GM21825 (cell line): Measurements from ENCODE around the gene SNAP47.

Source experiments
- ATAC-seq: cut with Tn5 transposase; IDR thresholded peaks from one replicate; pipeline ENCODE4 v1.9.1; 2021; ENCODE audit warnings: mild to moderate bottlenecking, moderate library complexity; ENCODE audit not compliant: unreplicated experiment

Gene SNAP47

DNA sequence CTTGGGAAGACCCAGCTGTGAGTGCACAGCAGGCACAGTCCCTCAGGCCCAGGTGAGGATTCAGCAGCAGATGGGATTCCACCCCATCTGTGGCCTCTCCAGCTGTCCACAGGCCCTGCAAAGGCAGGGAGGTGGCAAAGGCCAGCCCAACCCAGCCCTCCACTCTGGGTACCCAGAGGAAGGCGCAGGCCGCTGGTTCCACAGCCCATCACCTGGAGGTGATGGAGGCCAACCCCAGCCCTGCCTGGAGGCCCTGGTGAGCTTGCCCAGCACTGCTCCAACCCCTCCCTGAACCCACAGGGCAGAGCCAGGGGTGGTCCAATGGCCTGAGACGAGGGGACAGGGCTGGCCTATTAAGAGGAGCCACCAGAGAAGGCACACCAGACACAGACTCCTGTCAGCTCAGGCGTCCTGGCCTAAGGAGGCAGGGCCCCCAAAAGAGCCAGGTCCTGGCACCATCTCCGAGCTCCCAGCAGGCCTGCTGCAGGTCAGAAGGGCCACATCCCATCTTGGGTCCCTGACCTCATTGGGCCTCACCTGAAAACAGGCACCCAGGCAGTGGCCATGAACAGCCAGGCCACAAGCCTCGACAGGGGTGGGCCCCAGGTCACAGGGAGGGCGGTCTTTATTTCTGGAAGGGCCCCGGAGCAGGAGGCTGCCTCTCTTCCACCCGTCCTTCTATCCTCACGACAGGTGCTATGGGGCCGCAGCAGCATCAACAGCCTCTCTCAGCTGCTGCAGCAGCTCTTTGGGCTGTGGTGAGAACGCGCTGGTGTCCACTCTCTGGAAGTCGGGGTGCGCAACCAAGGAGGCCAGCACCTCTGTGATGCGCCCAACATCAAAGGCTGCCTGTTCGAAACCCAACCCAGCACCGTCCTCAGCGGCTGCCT lies 3.3 kb upstream of the SNAP47 start:
- ATAC-seq = no peak

GRCh38 chr1:227732586-227733308 lies 2.5 kb upstream of the SNAP47 start:
- ATAC-seq = no peak

DNA sequence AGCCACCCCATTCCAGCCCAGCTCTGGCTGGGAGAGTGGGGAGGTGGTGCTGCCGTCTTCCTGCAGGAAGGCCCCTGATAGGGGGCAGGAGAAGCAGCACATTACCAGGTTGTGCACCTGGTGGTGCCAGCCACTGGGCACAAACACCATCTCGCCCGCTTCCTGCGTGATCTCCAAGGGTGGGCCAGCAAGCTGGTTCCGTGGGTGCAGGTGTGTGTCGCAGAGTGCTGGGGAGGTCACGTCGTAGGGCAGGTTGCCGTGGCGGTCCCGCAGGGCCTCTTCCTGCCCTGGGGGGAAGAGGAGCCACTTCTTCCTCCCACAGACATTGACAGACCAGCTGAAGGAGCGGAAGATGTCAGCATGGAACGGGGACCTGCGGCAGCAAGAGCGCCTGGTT lies 1.9 kb upstream of the SNAP47 start:
- no peak for ATAC-seq

GRCh38 chr1:227733751-227734545 lies 1.3 kb upstream of the SNAP47 start:
- ATAC-seq = no peak

DNA sequence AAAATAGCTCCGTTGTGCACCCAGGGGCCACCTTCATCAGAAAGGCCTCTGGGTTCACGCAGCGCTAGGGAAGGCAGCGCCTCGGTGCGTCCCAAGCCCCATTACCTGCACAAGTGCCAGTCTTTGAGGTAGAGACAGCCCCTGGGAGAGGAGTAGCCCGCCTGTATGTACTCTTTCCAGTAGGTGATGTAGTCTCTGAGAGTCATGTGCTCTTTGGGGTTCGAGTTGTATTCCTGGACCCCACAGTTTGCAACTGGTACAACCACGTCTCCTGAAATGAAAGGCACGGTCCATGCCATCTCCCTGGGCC lies 734 bp upstream of the SNAP47 start:
- ATAC-seq = no peak

DNA sequence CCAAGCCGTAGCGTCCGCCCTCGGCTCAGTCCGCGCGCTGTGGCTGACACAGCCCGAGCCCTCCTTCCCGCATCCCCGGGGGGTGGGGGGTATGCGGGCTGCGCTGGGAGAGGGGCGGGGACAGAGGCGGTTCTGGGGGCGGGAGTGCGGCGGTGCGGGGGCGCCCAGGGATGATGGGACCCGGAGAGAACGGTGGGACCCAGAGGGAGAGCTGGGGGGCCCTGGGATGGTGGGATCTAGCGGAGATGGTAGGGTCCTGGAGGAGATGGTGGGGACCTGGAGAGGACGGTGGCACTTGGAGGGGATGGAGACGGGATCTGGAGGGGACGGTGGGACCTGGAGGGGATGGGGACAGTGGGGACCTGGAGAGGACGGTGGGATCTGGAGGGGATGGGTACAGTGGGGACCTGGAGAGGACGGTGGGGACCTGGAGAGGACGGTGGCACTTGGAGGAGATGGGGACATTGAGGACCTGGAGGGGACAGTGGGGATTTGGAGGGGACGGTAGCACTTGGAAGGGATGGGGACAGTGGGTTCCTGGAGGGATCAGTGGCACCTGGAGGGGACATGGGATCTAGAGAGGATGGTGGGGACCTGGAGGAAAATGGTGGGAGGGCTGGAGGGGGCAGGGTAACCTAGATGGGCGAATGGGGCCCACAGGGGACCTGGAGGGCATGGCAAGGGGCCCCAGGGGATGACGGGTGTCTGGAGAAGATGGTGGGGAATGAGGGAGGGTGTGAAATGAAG lies 477 bp downstream of the SNAP47 start:
- ATAC-seq = no peak

GRCh38 chr1:227736814-227737432 lies 1.7 kb downstream of the SNAP47 start:
- no peak for ATAC-seq

- ATAC-seq = no peak
Observed at GRCh38 chr1:227738820-227739219, 3.6 kb downstream of the SNAP47 start.

DNA sequence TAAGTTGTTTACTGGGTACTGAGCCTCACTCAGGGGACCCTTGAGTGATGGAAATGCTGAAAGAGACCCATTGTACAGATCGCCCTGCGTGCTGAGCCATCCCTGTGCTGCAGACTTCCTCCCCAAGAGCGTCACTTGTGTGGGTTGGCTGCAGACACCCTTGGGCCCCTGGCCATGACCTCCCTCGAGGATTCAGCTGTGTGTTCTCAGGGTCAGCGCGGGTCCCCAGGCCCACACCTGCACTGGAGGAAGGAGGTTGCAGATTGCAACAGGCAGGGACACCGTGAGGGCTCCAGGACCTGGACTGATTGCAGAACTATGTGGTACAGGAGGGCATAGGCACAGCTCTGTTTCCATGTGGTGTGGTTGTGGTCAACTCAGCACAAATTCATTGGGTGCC lies 4.4 kb downstream of the SNAP47 start:
- ATAC-seq = no peak

GRCh38 chr1:227740401-227740960 lies 5.2 kb downstream of the SNAP47 start:
- no peak for ATAC-seq

- ATAC-seq = no peak
Observed at GRCh38 chr1:227741166-227741870, 6.1 kb downstream of the SNAP47 start.

DNA sequence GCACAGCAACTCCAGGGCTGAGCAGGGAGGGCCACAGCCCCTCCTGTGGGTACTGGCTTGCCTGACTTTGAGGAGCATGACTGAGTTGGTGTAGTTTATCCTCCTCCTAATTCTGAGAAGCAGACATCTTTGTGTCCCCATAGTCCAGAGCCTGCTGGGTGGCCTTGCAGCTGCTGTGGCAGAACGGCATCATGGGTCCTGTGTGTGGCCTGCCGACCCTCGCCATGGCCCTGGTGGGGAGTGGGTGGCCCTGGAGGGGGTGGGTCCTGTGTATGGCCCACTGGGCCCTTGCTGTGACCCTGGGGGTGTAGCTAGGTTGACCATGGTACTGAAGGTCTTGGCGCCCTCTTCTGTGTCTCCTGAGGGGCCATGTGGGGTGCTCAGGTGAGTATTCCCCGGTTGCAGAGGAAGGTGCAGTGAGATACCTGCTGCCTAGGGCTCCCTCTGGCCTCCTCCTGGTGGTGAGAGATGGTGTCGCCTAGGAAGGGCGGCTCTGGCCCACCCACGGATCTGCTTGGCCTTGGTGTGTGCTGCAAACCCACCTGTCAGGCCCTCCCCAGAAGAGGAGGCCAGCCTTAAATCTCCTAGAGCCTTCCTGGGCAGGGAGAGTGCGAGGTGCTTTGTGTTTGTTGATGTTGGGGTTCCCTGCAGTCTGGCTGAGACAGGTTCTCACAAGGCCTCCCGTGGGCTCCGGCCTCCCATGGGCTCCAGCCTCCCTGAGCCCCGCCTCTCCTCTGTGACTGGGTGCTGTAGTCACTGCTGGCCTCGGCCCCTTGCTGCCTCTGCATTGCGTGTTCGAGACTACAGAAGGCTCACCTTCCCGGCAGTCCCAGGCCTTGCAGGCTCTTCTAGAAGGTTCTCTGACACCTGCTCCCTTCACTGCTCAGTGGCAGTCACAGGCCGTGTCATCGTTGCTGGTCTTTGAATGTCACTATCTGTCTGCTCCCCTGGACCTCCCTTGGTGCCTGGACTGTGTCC lies 7.8 kb downstream of the SNAP47 start:
- ATAC-seq = no peak

DNA sequence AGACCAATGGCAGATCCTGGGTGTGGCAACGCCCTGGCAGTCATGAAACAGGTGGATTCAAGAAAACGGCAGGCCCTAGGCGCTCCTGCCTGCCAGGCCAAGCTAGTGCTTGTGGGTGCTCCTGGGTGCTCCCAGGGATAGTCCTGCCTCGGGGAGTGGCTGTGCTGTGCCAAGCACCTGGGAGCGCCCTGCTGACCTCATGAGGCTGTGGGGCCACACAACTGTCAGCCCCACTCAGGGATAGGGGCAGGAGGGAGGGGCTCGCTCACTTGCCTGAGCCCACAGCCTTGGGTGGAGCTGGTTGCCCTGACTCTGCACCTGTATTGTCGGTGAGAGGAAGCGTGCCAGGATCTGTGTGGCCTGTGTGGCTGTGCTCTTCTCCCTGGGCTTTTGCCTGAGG lies 9.4 kb downstream of the SNAP47 start:
- ATAC-seq = no peak

- ATAC-seq = no peak
Observed at GRCh38 chr1:227745568-227746265, 10.5 kb downstream of the SNAP47 start.

GRCh38 chr1:227746676-227747075 lies 11.4 kb downstream of the SNAP47 start:
- ATAC-seq = no peak

- ATAC-seq = no peak
Observed at GRCh38 chr1:227747382-227747781, 12.1 kb downstream of the SNAP47 start.

DNA sequence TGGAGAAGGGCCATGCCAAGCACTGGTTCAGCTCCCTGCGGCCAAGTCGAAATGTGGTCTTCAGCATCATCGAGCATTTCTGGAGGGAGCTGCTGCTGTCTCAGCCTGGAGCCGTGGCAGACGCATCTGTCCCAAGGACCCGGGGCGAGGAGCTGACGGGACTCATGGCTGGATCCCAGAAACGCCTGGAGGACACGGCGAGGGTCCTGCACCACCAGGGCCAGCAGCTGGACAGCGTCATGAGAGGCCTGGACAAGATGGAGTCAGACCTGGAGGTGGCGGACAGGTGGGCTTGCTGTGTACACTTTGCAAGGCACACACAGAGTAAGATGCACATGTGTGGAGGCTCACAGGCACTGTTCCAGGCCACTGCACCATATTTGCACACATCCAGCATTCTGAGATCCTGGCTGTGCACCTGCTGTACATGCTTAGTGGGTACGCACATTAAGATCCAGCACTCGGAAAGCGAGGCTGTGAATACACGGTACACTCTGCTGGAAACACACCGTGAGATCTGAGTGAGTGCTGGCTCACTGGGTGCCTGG lies 12.8 kb downstream of the SNAP47 start:
- no peak for ATAC-seq
